ENCODE results near the gene OR2AG1.

Gene OR2AG1

DNA sequence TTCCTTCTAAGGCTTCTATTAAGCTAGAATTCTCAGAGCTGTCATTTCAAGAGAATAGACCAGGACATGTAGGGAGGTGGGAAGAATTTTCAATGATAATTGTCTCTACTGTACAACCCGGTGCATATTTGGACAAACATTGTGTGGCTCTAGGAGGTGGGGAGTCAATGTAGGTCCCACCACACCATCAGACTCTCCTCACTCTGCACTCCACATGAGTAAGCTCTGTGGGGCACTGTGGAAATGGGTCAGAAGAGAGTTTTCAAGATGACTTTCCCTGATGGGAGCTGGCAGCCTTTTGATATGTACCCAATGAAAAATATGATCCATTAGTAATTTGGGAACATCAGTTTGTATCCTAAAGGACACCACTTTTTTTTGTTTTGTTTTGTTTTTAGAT, 44.2 kb upstream of the OR2AG1 start:
- in situ Hi-C loops (cut with HindIII; ENCODE audit: low sequenced_read_pairs), result no loop called here

DNA sequence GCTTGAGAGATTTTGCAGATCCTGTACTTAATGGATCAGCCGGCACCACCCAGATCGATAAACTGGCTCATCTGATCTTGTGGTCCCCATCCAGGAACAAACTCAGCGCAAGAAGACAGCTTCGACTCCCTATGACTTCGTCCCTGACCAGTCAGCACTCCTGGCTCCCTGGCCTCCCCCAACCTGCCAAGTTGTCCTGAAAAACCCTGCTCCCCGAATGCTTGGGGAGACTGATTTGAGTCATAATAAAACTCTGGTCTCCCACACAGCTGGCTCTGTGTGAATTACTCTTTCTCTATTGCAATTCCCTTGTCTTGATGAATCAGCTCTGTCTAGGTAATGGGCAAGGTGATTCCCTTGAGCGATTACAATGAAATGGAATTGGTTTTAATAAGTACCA, 40.6 kb upstream of the OR2AG1 start:
- no peak overlapping the region for H3K4me3 ChIP-seq (ENCODE audit: low read depth, low read length)
- no peak for TF ChIP-seq CTCF (IDR thresholded peaks at IDR 0.05; ENCODE audit: low read depth, low read length, missing control alignments)
- in situ Hi-C loops (cut with HindIII; ENCODE audit: low sequenced_read_pairs), result no loop called here
- DNase-seq (ENCODE audit: low read depth), result no peak

More for the DNA sequence above, 44.2 kb upstream of the OR2AG1 start:
- TF ChIP-seq CTCF (IDR thresholded peaks at IDR 0.05; ENCODE audit: low read depth, low read length, missing control alignments), result no peak
- no peak overlapping the region for H3K4me3 ChIP-seq (ENCODE audit: low read depth, low read length)
- DNase-seq (ENCODE audit: low read depth), result no peak

GRCh38 chr11:6745018-6745417, 37.8 kb upstream of the OR2AG1 start:
- in situ Hi-C loops (cut with HindIII; ENCODE audit: low sequenced_read_pairs), result no loop called here
- no peak for DNase-seq (ENCODE audit: low read depth)
- no peak for TF ChIP-seq CTCF (IDR thresholded peaks at IDR 0.05; ENCODE audit: low read depth, low read length, missing control alignments)
- H3K4me3 ChIP-seq (ENCODE audit: low read depth, low read length), result no peak overlapping the region

GRCh38 chr11:6745465-6746015, 37.3 kb upstream of the OR2AG1 start:
- no peak for DNase-seq (ENCODE audit: low read depth)
- in situ Hi-C loops (cut with HindIII; ENCODE audit: low sequenced_read_pairs), result no loop called here
- no peak for TF ChIP-seq CTCF (IDR thresholded peaks at IDR 0.05; ENCODE audit: low read depth, low read length, missing control alignments)
- no peak overlapping the region for H3K4me3 ChIP-seq (ENCODE audit: low read depth, low read length)

DNA sequence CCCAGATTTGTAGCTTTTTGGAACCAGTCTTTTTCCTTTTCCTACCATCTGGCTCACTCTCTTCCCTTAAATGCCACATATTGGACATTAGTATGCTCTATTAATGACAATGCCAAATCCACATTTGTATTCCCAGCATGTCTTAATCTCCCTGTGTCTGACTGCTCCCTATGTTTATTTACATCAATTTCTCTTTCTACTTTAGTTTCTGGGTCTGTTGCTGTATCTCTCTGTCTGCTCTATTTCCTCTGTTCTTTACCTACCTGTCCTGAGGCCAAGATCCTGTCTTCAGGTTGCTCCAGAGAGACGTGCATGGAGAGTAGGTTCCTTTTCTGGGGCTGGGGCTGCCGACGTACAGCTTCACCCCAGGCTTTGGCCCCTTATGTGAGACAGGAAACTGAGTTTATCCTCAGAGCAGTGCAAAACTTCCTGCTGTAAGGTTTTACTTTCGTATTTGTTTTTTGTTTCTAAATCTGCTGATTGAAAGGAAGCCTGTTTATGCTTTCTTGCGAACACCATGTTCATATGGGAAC, 36.7 kb upstream of the OR2AG1 start:
- no peak for DNase-seq (ENCODE audit: low read depth)
- no peak for TF ChIP-seq CTCF (IDR thresholded peaks at IDR 0.05; ENCODE audit: low read depth, low read length, missing control alignments)
- H3K4me3 ChIP-seq (ENCODE audit: low read depth, low read length), result no peak overlapping the region
- in situ Hi-C loops (cut with HindIII; ENCODE audit: low sequenced_read_pairs), result no loop called here

DNA sequence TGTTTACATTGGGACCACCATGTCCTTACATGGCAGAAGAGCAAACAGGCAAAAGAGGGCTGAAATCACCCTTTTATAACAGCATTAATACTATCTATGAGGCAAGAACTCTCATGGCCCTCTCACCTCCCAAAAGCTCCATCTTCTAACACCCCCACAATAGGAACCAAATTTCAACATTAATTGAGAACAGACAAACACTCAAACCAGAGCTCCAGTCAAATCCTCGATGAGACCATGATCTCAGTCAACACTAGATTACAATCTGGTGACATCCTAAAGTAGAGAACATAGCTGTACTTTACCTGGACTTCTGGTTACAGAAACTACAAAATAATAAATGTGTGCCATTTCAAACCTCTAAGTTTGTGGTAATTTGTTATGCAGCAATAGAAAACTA, 36.2 kb upstream of the OR2AG1 start:
- no peak overlapping the region for H3K4me3 ChIP-seq (ENCODE audit: low read depth, low read length)
- no peak for DNase-seq (ENCODE audit: low read depth)
- TF ChIP-seq CTCF (IDR thresholded peaks at IDR 0.05; ENCODE audit: low read depth, low read length, missing control alignments), result no peak
- in situ Hi-C loops (cut with HindIII; ENCODE audit: low sequenced_read_pairs), result no loop called here

Measured in astrocyte of the cerebellum (primary cell).